Urothelium cell line (cell line): ENCODE measurements around the gene DPF3.

Experiments
- DNase-seq: peaks from one replicate; pipeline ENCODE4 v3.0.0; 2011; ENCODE audit warnings: low spot score, mixed read lengths
- FAIRE-seq: peaks from 2 replicates; lab custom pipeline; 2011; peaks lifted over from hg19 to GRCh38; lab: Jason Lieb, UNC

DPF3 gene

DNA sequence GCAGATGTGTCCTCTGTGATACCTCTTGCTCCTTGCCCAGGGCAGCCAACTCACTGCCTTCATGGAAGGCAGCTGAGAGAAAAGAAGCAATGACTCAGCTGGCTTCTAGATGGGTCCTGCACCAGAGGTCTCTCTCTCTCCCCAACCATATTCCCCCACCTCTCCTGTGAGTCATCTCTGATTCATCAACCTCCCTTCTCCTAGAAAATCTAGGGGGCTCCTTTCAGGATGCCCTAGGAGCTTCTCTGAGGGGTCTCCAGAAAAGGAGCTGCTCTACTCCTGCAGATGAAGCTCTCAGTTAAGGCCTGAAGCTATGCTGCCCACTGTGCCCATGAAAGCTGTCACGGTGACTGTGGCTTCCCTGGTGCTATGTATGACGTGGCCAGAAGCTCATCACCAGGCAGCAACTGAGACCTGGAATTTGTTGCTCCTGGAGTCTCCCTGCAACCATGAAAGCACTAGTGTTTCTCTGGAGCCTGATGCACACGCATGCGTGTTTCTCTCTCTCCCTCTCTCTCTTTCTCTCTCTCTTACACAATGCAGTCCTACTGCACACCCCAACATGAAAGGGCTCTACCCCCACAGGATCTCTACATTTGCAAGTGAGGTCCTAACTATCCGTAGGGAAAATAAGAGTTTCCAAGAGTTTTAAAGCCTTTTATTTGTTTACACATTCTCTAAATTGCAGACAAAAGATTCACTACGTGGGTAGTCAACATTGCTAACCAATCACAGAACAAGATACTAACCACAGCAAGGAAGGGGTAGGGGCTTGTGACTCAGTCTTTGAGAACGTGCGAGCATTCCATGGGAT lies 285.3 kb downstream of the DPF3 start:
- FAIRE-seq, result no peak
- peak; percentile 98 for DNase-seq

DNA sequence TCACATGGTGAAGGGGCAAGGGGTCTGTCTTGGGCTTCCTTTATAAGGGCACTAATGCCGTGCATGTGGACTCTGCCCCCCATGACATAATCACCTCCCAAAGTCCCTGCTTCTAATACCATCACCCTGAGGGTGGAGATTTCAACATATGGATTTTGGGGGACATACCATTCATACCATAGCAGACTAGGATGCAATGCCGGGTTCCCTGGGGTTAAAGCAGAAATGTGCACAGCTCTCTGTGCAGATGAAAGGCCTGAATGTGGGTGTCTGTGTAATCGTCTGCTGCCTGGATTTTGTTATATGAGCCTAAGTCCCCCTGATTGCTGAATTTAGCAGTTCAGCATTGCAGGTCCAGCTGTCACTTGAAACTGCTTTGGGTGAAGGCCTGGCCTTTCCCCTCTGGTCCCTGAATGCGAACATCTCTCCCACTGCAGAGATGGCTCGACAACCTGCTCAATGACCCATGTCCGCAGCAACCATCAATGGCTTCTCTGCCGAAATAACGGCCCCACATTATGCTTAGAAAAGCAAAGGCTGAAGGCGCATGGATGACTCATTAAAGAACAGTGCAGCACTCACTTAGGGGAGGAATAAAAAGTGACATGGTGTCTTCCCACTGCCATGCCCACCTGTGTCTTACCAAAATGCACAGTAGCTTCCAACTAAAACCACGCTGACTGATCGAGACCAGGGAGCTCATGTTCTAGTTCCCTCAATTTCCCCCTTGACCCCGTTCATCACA lies 286.3 kb downstream of the DPF3 start:
- DNase-seq, result peak; percentile 58
- FAIRE-seq, result peak; percentile 99

DNA sequence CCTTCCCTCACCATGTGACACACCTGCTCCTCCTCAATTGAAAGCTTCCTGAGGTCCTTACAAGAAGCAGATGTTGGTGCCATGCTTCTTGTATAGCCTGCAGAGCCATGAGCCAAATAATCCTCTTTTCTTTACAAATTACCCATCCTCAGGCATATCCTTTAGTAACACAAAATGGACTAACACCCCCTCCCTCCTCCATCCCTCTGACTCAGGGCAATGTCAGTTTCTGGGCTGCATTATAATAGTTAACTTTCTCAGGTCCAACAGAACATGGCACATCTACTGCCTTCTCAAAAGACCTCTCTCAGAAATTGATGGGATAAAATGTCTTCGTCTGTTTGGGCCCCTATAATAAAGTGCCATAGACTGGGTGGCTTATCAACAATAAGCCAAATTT lies 287.0 kb downstream of the DPF3 start:
- DNase-seq (no peak), FAIRE-seq (no peak)

GRCh38 chr14:72605921-72606220 lies 288.0 kb downstream of the DPF3 start:
- DNase-seq, result no peak
- FAIRE-seq, result no peak

- DNase-seq, result no peak
- peak; percentile 86 for FAIRE-seq
These were observed 288.6 kb downstream of the DPF3 start for GRCh38 chr14:72605096-72605920.

- DNase-seq (no peak), FAIRE-seq (peak; percentile 85)
These were observed 289.8 kb downstream of the DPF3 start for GRCh38 chr14:72604133-72604532.

DNA sequence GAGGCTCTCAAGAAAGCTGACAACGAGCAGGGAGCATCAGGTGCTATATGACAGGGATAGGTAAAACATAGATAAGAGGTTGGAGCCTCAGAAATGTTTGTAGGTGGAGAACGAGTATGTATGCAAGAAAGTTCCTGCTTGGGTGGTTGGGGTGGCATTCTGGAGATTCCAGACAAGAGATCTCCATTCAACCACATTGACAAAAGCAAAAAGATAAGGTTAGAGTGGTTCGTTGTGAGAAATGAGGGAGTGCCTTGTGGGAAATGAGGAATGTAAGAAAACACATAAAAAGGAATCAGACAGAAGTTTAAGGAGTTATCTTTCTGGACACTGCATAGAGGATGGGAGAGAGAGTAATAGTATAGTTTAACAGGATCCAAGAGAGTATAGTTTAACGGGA lies 290.3 kb downstream of the DPF3 start:
- no peak for DNase-seq
- FAIRE-seq, result peak; percentile 98

- FAIRE-seq (peak; percentile 97), DNase-seq (no peak)
These were observed 293.2 kb downstream of the DPF3 start for GRCh38 chr14:72600551-72601330.

GRCh38 chr14:72599579-72600470 lies 294.1 kb downstream of the DPF3 start:
- peak; percentile 77 for FAIRE-seq
- DNase-seq, result no peak

GRCh38 chr14:72598306-72598705 lies 295.6 kb downstream of the DPF3 start:
- FAIRE-seq (no peak), DNase-seq (no peak)

DNA sequence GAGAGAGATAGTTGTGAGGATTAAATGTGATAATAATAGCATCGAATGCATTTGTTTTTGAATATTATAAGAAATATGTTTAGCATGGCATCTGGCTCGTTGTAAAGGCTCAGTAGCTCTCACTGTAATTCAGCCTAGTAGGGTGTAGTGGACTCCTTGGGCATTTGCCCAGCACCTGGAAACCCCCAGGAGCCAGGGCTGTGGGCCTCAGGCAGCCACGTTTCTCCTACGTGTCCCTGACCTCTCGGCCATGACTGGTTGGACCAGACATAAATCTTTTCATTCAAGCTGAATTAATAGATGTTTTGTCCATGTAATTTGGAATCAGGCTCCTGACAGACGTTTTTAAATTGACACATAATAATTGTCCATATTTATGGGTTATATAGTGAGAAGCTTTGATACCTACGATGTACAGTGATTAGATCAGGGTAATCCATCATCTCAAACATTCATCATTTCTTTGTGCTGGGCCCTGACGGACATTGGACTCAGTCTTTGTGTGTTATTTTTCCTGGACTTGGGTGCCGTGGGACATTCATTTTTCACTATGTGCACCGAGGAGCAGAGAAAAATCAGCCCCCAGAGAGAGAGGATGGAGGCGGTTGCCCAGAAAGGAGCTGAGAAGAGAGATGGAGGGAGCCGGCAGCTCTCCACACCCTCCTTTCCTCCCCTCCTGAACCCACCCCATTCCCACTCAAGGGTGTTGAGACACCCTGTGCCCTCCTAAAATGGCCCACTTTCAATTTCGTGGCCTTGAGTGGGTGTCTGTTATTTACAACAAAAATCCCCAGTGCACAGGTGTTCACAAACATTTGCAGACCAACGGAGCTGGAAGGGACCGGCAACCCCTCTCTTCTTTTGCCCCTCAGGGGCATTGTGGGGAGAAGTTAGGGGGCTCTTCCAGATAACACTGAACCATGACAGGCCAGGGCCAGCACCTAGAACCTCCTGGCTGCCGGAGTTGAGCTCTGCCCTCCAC lies 296.4 kb downstream of the DPF3 start:
- DNase-seq, result no peak
- FAIRE-seq, result no peak

DNA sequence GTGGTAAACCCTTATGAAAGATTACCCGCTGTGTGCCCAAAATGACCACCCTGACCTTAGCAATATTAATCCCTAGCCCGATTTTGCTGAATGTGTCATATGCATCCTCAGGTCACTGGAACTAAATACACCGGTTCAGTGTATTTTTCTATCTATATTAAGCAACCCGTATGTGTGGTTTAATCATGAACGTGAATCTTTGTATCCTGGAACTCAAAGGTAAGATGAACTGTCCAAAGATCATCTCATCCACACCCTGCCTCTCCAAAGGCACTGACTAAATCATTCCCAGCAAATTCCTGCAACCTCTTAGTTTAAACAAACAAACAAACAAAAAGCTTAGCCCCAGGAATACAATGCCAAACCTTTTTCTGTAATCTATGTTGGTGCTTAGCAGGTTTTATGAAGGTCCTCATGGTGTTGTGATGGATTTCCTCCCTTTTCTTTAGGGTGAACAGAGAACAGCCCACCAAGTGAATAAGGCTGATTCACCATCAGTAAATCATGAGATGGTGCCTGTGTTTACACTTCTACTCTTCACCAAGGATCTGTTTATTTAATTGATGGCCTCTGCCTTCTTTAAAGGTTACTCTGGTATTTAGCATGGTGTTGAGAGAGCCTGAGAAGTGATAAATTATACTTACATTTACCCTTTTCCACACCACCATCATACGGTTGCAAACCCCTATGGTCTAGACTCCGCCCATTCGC lies 298.6 kb downstream of the DPF3 start:
- peak; percentile 80 for FAIRE-seq
- no peak for DNase-seq

DNA sequence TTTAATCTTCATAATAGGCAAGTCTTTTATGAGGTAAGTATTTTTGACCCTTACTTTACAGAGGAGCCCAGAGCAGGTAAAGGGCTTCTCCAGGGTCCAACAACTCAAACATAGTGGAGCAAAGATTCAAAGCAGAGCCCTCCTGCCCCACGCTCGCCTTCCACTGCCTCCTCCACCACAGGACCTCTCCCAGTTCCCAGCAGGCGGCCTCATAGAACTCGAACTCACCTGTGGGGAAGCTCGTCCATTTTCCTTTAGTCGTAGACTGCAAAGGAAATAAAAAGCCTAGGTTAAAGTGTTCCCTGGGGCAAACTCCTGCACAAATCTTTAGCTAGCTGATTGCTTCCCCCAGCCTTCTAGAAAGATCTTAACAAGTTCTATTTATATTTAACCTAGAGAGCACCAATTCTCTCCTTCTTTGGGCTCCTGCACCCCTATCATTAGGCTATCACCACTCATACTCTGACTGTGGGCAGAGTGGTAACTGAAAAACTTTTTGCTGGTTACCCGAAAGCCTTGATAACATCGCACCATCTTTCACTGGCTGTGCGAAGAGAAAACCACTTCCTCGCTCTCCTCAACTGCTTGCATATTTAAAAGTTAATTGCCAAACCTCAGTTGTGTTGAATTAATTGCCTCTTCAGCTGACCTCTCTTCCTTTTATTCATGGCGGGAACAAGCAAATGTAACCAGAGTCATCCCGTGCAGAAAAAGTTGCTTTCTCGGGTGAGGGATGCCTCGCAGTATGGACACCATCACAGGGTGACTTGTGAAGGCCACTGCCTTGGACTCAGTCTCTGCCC lies 299.6 kb downstream of the DPF3 start:
- DNase-seq (no peak), FAIRE-seq (peak; percentile 86)

DNA sequence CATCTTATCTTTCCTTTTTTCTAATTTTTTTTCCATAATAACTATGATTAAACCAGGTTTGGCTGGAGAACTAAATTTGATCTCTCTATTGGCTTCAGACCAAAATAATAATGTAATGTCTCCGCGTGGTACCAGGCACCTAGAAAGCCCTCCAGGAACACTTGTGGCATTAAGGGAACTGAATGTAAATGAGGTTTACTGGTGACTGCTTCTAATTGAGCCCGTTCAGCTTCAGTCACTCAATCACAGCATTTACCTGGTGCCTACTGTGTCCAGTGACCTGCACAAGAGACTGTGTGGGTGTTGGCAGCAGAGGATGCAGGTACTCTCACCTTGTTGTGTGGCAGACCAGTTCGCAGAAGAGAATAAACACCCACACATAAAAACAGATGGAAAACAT lies 302.5 kb downstream of the DPF3 start:
- FAIRE-seq, result peak; percentile 84
- no peak for DNase-seq

DNA sequence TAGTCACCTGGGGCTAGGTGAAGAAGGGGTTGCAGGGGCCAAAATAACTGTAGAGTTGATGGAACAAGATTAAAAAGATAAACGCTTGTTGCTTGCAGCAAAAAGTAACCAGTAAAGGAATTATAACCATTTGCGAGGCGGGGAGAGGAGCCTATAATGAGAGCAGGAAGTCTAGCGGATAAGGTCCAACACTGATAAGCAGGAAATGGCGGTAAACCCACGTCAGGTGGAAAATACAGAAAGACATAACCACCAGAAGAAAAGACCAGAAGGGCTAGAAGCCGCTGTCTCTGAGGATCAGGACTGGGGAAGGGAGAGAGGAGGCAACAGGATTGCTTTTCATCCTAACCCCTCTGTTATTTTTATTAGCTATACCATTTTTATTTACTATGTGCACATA lies 303.3 kb downstream of the DPF3 start:
- FAIRE-seq, result no peak
- no peak for DNase-seq

DNA sequence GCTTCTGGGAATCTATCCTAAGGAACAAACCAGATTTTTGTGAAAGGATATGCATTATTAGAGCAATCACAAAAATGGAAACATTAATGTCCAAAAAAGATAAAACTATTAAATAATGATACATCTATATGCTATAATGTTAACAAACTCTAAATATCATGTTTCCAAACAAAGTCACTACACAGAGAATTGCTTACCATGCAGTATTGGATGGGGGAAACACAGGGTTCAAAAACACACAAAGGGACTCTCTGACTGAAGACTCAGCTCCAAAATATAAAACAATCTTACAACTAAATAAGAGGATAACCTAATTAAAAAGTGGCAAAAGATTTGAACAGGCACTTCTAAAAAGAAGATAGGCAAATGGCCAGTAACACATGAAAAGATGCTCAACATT lies 304.2 kb downstream of the DPF3 start:
- DNase-seq, result no peak
- no peak for FAIRE-seq

GRCh38 chr14:72588521-72588920 lies 305.4 kb downstream of the DPF3 start:
- FAIRE-seq (peak; percentile 5), DNase-seq (no peak)
